Measurements from ENCODE around the gene ENO2. TPM values are rescaled to one million over a fixed set of nuclear protein-coding genes. Genes with fewer than 3 reads are reported as not detected.

Gene ENO2
- total and polyA plus RNA-seq, 2 donors: 12.1 to 29.3 TPM

DNA sequence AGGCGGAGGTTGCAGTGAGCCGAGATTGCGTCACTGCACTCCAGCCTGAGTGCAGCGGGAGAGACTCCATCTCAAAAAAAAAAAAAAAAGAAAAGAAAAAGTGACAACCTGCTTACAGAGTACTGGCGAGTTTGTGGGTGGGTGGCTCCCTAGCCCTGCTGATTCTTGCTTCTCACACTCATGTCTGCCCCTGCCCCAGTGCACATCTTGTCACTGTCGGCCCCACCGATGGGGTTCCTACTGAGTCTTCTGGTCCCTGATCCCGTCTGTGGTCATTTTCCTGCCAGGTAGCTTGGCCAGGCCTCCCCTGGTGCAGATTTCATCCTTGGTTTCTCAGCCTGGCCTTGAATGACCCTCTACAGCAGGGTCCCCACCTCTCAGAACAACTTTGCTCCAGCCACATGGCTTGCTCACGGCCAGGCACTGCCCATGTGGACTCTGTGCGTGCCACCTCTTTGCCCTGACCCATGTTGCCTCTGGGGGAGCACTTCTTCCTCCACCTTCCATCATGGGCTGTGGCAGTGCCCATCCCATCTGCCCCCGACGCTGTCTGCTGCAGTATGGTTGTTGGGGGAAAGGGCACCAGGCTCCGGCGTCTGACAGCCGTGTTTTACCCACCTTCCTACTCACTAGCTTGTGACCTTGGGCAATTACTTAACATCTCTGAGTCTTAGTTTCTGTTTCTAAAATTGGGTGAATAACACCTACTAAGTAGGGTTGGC is 34.7 kb downstream of the ENO2 start:
- no peak overlapping the region for H3K27ac ChIP-seq (ENCODE audit: low read depth in 1 of 2, low read length in 1 of 2)
- H3K4me1 ChIP-seq (ENCODE audit: control insufficient read depth in 2 of 2, insufficient read depth in 2 of 2, low read length in 2 of 2): peaks cover 34 to 66% of the 10 kb centered on the region in 2 donors
- no peak for DNase-seq (ENCODE audit: low read depth in 6 of 9, low spot score in 9 of 9)
- WGBS: 90% methylated on average over 15 of the region's 15 CpGs
- H3K36me3 ChIP-seq (ENCODE audit: control insufficient read depth in 2 of 2, insufficient read depth in 2 of 2, low read length in 1 of 2): peaks cover 3 to 19% of the 10 kb centered on the region in 2 donors
- no peaks in the 10 kb centered on the region for H3K27me3 ChIP-seq (ENCODE audit: control insufficient read depth in 2 of 2, insufficient read depth in 1 of 2, low read length in 1 of 2)
- H3K9me3 ChIP-seq (ENCODE audit: control insufficient read depth in 2 of 2, insufficient read depth in 1 of 2, low read length in 1 of 2): peaks cover 0 to under 1% of the 10 kb centered on the region in 2 donors
- H3K4me3 ChIP-seq (ENCODE audit: low read length in 2 of 2): no peak overlapping the region

DNA sequence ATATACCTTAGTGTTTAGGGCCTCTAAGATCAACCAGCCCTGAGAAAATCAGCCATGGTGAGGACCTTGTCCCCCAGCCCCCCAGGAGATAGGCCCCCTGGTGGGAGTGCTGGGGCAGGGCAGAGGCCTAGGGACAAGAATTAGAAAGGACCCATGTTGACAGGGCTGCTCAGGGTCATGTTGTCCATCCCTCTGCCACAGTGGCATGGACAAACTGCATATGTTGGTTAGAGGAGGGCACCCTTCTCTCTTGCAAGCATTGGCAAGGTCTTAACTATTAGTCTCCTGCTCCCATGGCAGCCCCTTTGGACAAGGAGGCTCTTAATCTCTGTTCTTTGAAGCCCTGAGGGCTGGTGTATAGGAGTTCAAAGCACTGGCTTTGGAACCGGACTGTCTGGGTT is 36.0 kb downstream of the ENO2 start:
- Histone ChIP-seq H3K36me3 (ENCODE audit: control insufficient read depth in 2 of 2, insufficient read depth in 2 of 2, low read length in 1 of 2) (peaks cover 13 to 28% of the 10 kb centered on the region in 2 donors), H3K9me3 (ENCODE audit: control insufficient read depth in 2 of 2, insufficient read depth in 1 of 2, low read length in 1 of 2) (no peaks in the 10 kb centered on the region), H3K4me3 (ENCODE audit: low read length in 2 of 2) (peak overlapping the region in 1 of 2 donors; percentile 74), H3K27ac (ENCODE audit: low read depth in 1 of 2, low read length in 1 of 2) (peak overlapping the region; percentile 82 to 85), H3K27me3 (ENCODE audit: control insufficient read depth in 2 of 2, insufficient read depth in 1 of 2, low read length in 1 of 2) (no peaks in the 10 kb centered on the region), H3K4me1 (ENCODE audit: control insufficient read depth in 2 of 2, insufficient read depth in 2 of 2, low read length in 2 of 2) (peaks cover 41 to 73% of the 10 kb centered on the region in 2 donors)
- DNase-seq (ENCODE audit: low read depth in 6 of 9, low spot score in 9 of 9): peak in 1 of 9 donors; percentile 59
- 53% methylated on average over 1 of the region's 1 CpG for WGBS

DNA sequence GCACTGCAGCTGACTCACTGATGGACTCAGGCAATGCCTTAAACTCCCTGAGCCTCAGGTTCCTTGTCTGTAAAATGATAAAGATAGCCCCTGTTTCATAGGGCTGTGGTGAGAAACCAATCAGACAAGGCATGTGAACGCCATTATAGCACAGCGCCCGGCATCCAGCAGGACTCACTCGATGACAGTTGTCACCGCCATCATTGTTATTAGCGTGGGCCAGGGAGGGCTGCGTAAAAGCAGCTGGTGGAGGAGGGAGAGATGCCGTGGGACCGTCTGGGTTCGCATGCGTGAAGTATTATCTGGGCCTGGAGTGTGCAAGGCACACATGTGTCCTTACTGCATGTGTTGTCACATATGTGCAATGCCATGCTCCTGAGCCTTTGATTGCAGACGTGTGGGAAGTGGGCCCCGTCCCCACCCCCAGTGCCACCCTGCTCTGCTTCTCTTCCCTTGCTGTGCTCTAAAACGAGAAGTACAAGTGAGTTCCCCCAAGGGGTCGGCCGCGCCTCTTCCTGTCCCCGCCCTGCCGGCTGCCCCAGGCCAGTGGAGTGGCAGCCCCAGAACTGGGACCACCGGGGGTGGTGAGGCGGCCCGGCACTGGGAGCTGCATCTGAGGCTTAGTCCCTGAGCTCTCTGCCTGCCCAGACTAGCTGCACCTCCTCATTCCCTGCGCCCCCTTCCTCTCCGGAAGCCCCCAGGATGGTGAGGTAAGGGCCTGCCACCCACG is 36.6 kb downstream of the ENO2 start, which contains the start of gene PTPN6:
Gene PTPN6 (plus strand): TSS at position 546 of the 730 bp plus-strand sequence. CDS start 157 bp downstream, at position 703.
- H3K9me3 ChIP-seq (ENCODE audit: control insufficient read depth in 2 of 2, insufficient read depth in 1 of 2, low read length in 1 of 2): no peaks in the 10 kb centered on the region
- WGBS: 16% methylated on average over 25 of the region's 25 CpGs
- peak within 1 kb of the TSS; percentile 74 to 91 for H3K4me3 ChIP-seq (ENCODE audit: low read length in 2 of 2)
- peaks cover 37 to 73% of the 10 kb centered on the region in 2 donors for H3K4me1 ChIP-seq (ENCODE audit: control insufficient read depth in 2 of 2, insufficient read depth in 2 of 2, low read length in 2 of 2)
- H3K27me3 ChIP-seq (ENCODE audit: control insufficient read depth in 2 of 2, insufficient read depth in 1 of 2, low read length in 1 of 2): no peaks in the 10 kb centered on the region
- DNase-seq (ENCODE audit: low read depth in 6 of 9, low spot score in 9 of 9): peak in 3 of 9 donors; percentile 55 to 85 (median 69)
- peaks cover 15 to 29% of the 10 kb centered on the region in 2 donors for H3K36me3 ChIP-seq (ENCODE audit: control insufficient read depth in 2 of 2, insufficient read depth in 2 of 2, low read length in 1 of 2)
- H3K27ac ChIP-seq (ENCODE audit: low read depth in 1 of 2, low read length in 1 of 2): peak within 1 kb of the TSS; percentile 82 to 85

DNA sequence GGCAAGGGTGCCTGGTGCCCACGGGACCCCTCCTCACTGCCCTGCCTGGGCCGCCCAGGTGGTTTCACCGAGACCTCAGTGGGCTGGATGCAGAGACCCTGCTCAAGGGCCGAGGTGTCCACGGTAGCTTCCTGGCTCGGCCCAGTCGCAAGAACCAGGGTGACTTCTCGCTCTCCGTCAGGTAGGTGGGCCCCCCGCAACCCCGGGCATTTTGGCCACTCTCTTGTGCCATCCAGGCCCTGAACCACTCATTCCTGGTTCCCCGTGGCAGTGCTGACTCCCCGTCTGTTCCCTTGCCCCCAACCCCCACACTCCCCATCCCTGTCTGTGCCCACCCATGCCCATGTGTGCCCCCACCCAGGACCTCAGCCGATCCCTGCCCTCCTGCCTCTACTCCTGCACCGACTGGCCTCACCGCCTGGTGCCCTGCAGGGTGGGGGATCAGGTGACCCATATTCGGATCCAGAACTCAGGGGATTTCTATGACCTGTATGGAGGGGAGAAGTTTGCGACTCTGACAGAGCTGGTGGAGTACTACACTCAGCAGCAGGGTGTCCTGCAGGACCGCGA is 37.3 kb downstream of the ENO2 start:
- Histone ChIP-seq H3K27ac (ENCODE audit: low read depth in 1 of 2, low read length in 1 of 2) (peak overlapping the region; percentile 82 to 85), H3K36me3 (ENCODE audit: control insufficient read depth in 2 of 2, insufficient read depth in 2 of 2, low read length in 1 of 2) (peaks cover 22 to 36% of the 10 kb centered on the region in 2 donors), H3K9me3 (ENCODE audit: control insufficient read depth in 2 of 2, insufficient read depth in 1 of 2, low read length in 1 of 2) (no peaks in the 10 kb centered on the region), H3K27me3 (ENCODE audit: control insufficient read depth in 2 of 2, insufficient read depth in 1 of 2, low read length in 1 of 2) (no peaks in the 10 kb centered on the region), H3K4me3 (ENCODE audit: low read length in 2 of 2) (peak overlapping the region; percentile 74 to 91), H3K4me1 (ENCODE audit: control insufficient read depth in 2 of 2, insufficient read depth in 2 of 2, low read length in 2 of 2) (peaks cover 35 to 73% of the 10 kb centered on the region in 2 donors)
- WGBS: 11% methylated on average over 20 of the region's 20 CpGs
- DNase-seq (ENCODE audit: low read depth in 6 of 9, low spot score in 9 of 9): peak in 1 of 9 donors; percentile 44

DNA sequence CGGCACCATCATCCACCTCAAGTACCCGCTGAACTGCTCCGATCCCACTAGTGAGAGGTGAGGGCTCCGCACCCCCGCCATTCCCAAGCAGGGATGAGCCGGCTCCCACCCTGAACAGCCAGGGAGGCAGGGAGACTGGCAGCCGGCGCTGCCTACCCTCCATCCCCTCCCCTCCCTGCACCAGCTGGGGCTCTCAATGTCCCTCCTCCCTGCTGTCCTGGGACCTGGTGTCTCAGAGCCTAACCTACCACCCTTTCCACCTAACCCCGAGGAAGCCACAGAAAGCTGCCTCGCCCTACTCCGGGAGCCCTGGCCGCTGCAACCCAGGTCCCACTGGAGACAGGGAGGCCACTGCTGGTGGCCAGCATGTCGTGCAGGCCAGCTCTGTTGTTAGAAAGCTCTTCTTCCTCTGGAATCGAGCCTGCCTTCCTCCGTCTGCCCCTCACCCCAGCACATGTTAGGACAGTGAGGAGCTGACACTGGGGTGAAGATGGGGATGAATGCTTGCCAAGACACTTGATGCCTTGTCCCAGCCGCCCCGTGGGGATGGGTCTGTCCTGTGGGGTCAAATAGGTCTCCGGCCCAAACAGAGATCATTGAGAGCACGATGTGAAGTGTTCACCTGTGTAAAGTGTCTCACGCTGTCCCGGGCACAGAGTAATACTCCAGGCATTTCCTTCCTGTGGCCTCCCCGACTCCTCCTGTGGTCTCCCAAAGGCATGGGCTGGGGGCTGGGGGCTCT is 37.9 kb downstream of the ENO2 start:
- peak in 1 of 9 donors; percentile 35 for DNase-seq (ENCODE audit: low read depth in 6 of 9, low spot score in 9 of 9)
- peaks cover 37 to 75% of the 10 kb centered on the region in 2 donors for H3K4me1 ChIP-seq (ENCODE audit: control insufficient read depth in 2 of 2, insufficient read depth in 2 of 2, low read length in 2 of 2)
- no peaks in the 10 kb centered on the region for H3K27me3 ChIP-seq (ENCODE audit: control insufficient read depth in 2 of 2, insufficient read depth in 1 of 2, low read length in 1 of 2)
- H3K36me3 ChIP-seq (ENCODE audit: control insufficient read depth in 2 of 2, insufficient read depth in 2 of 2, low read length in 1 of 2): peaks cover 28 to 42% of the 10 kb centered on the region in 2 donors
- peak overlapping the region; percentile 82 to 85 for H3K27ac ChIP-seq (ENCODE audit: low read depth in 1 of 2, low read length in 1 of 2)
- 15% methylated on average over 22 of the region's 22 CpGs for WGBS
- H3K9me3 ChIP-seq (ENCODE audit: control insufficient read depth in 2 of 2, insufficient read depth in 1 of 2, low read length in 1 of 2): no peaks in the 10 kb centered on the region
- peak overlapping the region; percentile 74 to 91 for H3K4me3 ChIP-seq (ENCODE audit: low read length in 2 of 2)

DNA sequence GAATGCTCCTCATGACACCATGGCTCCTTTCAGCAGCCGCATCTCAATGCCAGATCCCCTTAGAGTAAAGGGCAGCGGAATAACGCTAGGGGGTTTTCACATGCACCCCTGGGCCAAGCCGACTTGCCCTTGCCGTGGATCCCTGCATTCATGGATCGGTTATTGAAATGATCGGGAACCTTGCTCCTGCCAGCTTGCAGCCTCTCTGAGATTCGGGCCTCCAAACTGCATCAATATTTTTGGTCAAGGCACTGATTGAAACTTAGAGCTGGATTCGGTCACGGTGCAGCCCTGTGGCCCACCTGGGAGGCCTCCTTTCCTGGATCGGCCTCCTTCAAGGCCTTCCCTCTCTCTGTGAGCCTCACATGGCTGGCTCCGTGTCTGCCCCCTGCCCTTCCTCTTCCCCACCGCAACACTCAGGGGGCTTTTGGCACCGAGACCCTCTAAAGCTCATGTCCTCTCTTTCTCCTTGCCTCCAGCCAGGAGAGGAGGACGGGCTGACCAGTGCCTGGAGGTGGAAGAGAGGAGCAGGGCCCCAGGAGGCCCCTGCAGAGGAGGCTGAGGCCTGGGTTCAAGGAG is 38.6 kb downstream of the ENO2 start:
- WGBS: 34% methylated on average over 15 of the region's 15 CpGs
- DNase-seq (ENCODE audit: low read depth in 6 of 9, low spot score in 9 of 9): peak in 1 of 9 donors; percentile 50
- H3K36me3 ChIP-seq (ENCODE audit: control insufficient read depth in 2 of 2, insufficient read depth in 2 of 2, low read length in 1 of 2): peaks cover 35 to 49% of the 10 kb centered on the region in 2 donors
- H3K27ac ChIP-seq (ENCODE audit: low read depth in 1 of 2, low read length in 1 of 2): peak overlapping the region; percentile 82 to 85
- H3K27me3 ChIP-seq (ENCODE audit: control insufficient read depth in 2 of 2, insufficient read depth in 1 of 2, low read length in 1 of 2): no peaks in the 10 kb centered on the region
- H3K4me1 ChIP-seq (ENCODE audit: control insufficient read depth in 2 of 2, insufficient read depth in 2 of 2, low read length in 2 of 2): peaks cover 43 to 81% of the 10 kb centered on the region in 2 donors
- H3K4me3 ChIP-seq (ENCODE audit: low read length in 2 of 2): peak overlapping the region; percentile 74 to 91
- H3K9me3 ChIP-seq (ENCODE audit: control insufficient read depth in 2 of 2, insufficient read depth in 1 of 2, low read length in 1 of 2): no peaks in the 10 kb centered on the region

DNA sequence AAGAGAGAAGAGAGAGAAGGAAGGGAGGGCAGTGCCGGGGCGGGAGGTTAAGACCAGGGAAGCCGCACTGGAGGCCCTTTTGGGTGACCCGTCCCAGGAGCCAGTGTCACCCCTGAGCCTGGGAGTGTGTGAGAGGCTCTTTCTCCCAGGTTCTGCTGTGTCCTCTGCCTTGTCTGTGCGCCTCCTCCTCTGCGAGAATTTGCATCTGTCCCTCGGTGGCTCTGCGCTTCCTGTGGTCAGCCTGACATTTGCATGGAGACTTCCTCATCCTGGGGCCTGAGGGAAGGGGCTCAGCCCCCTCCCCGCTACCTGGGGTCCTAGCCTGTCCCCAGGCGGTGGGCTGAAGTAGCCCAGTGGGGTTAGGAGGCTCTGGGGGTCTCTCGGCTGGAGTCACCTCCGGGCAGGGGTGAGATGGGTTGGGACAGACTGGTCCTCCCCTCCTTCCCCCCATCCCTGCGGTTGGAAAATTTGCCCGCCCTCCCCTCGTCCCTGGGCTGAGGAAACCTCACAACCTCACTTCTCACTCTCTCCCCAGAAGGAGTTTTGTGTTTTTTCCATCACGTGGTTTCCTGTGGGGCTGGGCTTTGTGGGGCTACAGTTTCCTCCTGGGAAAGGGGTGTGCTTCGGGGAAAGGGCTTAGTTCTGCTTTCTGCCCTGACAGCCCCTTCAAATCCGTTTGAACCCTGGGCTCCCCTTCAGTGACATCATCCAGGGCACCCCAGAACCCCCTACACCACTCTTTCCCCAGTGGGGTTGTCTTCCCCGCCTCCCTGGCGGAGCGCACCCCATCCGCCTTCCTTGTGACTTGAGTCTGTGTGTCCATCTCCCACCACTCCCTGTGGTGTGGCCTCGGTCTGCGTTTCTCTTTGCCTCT is 39.3 kb downstream of the ENO2 start:
- 11% methylated on average over 24 of the region's 24 CpGs for WGBS
- DNase-seq (ENCODE audit: low read depth in 6 of 9, low spot score in 9 of 9): peak in 4 of 9 donors; percentile 73 to 92 (median 78)
- H3K27me3 ChIP-seq (ENCODE audit: control insufficient read depth in 2 of 2, insufficient read depth in 1 of 2, low read length in 1 of 2): no peaks in the 10 kb centered on the region
- H3K9me3 ChIP-seq (ENCODE audit: control insufficient read depth in 2 of 2, insufficient read depth in 1 of 2, low read length in 1 of 2): no peaks in the 10 kb centered on the region
- H3K36me3 ChIP-seq (ENCODE audit: control insufficient read depth in 2 of 2, insufficient read depth in 2 of 2, low read length in 1 of 2): peaks cover 42 to 56% of the 10 kb centered on the region in 2 donors
- H3K27ac ChIP-seq (ENCODE audit: low read depth in 1 of 2, low read length in 1 of 2): peak overlapping the region; percentile 82 to 85
- H3K4me1 ChIP-seq (ENCODE audit: control insufficient read depth in 2 of 2, insufficient read depth in 2 of 2, low read length in 2 of 2): peaks cover 50 to 88% of the 10 kb centered on the region in 2 donors
- H3K4me3 ChIP-seq (ENCODE audit: low read length in 2 of 2): peak overlapping the region; percentile 74 to 91

Data from thymus (tissue), 11 donors.